Activated naive CD4-positive, alpha-beta T cell treated with anti-CD3 and anti-CD28 coated beads, Interleukin-2, amount 50 U/mL, for 24 hours (primary cell): ENCODE data around the gene MCF2L.

Source experiments
- H3K27ac Mint-ChIP-seq: one replicate; pipeline ENCODE4 v1.8.0; 2021; ENCODE audit warnings: mild to moderate bottlenecking, mixed read lengths
- H3K27me3 Mint-ChIP-seq: one replicate; pipeline ENCODE4 v1.8.0; 2021; ENCODE audit warnings: mixed read lengths
- H3K36me3 Mint-ChIP-seq: one replicate; pipeline ENCODE4 v1.8.0; 2021; ENCODE audit warnings: mixed read lengths
- H3K4me1 Mint-ChIP-seq: one replicate; pipeline ENCODE4 v1.8.0; 2021; ENCODE audit warnings: mixed read lengths
- H3K4me3 Mint-ChIP-seq: one replicate; pipeline ENCODE4 v1.8.0; 2021; ENCODE audit warnings: mild to moderate bottlenecking, mixed read lengths
- H3K9me3 Mint-ChIP-seq: one replicate; pipeline ENCODE4 v1.8.0; 2021; ENCODE audit warnings: mixed read lengths

MCF2L gene

DNA sequence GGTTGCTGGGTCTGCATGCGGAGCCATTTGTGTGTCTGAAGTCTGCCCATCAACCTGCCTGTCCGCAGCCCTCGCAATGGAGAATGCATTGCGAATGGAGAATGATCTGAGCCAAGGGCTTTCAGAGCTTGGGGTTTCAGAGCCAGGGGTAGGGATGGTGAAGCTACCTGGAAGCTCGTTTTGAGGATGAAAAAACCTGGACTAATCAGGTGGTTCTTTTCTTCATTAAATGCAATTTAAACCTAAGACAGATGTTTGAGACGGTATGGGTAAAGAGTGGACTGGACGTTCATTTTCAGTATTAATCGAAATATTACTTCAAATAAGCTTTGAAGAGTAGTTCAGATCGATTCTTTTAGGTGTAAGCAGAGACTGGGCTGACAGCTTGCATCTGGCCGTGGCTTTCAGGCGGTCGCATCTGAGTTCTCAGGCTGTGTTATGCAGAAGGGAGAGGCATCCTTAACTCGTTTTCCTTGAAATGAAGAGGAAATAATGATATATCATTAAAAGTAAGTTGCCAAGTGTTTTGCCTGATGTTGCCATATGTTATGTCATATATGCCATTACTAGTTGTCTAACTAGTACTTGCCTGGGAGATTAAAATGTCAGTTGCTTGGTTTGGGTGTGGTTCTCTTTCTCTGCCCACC is 801 bp downstream of the MCF2L start:
- Mint-ChIP-seq H3K4me1 (peaks cover 40% of the 10 kb centered on the region), H3K27ac (no peak overlapping the region)

DNA sequence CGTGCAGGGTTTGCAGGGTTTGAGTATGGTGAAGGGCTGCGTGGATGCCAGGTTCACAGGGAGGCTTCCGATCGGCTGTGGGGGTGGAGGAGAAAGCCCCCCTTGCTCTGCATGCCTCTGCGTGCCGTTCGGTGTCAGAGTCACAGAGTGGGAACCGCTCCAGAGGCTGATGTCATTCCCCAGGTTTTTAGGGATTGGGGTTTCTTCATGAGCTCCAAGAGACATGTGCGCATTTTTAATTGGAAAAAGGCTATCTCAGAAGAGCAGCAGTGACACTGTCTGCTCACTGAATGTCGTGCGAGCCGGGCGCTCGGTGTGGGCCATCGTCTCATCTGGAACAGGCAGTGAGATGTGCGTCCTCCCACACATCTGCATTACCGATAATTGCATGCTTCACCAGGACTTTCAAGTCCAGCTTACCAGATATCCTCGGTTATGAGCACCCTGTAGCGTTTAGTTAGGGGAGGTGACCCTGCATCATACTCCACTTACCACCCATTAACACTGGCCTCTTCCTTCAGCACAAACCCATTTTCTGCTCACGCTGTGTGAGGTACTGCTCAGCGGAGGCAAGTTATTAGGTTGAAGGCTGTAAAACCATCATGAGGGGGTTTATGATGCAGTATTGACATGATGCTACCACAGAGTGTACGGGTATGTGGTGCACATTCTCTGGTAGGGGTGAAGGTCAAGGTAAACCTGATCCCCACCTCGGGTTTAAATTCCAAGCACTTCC is 1.7 kb downstream of the MCF2L start:
- no peak overlapping the region for H3K27ac Mint-ChIP-seq
- H3K9me3 Mint-ChIP-seq: no peaks in the 10 kb centered on the region
- peak overlapping the region; percentile 93 for H3K4me3 Mint-ChIP-seq
- H3K27me3 Mint-ChIP-seq: no peaks in the 10 kb centered on the region
- H3K36me3 Mint-ChIP-seq: no peaks in the 10 kb centered on the region
- peaks cover 40% of the 10 kb centered on the region for H3K4me1 Mint-ChIP-seq

More for the DNA sequence above, 801 bp downstream of the MCF2L start:
- Mint-ChIP-seq H3K9me3 (no peaks in the 10 kb centered on the region), H3K36me3 (no peaks in the 10 kb centered on the region), H3K27me3 (no peaks in the 10 kb centered on the region), H3K4me3 (peak overlapping the region; percentile 93)

DNA sequence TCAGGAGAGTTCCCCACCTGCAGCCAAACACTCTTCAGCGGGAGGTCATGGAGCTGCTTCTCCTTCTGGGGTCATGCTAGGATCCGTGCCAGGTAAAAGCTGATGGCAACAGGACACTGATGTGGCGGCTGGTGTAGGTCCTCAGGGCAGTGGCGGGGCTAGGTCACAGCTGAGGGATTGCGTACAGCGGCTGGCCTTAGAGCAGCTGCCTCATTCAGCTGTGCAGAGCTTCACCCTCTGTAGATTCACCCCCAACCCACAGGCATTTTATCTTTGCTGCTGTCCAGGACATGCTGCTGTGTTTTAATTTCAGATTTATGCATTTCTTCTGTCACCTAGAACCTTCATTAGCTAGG is 2.3 kb downstream of the MCF2L start:
- no peak overlapping the region for H3K4me3 Mint-ChIP-seq
- no peaks in the 10 kb centered on the region for H3K27me3 Mint-ChIP-seq
- H3K27ac Mint-ChIP-seq: no peak overlapping the region
- H3K9me3 Mint-ChIP-seq: no peaks in the 10 kb centered on the region
- peaks cover 40% of the 10 kb centered on the region for H3K4me1 Mint-ChIP-seq
- H3K36me3 Mint-ChIP-seq: no peaks in the 10 kb centered on the region

GRCh38 chr13:112972258-112972657 is 3.2 kb downstream of the MCF2L start:
- Mint-ChIP-seq H3K4me3 (no peak overlapping the region), H3K27ac (no peak overlapping the region), H3K9me3 (no peaks in the 10 kb centered on the region), H3K27me3 (no peaks in the 10 kb centered on the region), H3K36me3 (peaks cover 2% of the 10 kb centered on the region), H3K4me1 (peaks cover 39% of the 10 kb centered on the region)

- Mint-ChIP-seq H3K36me3 (peaks cover 4% of the 10 kb centered on the region), H3K9me3 (no peaks in the 10 kb centered on the region), H3K4me1 (peaks cover 35% of the 10 kb centered on the region), H3K27ac (no peak overlapping the region), H3K27me3 (no peaks in the 10 kb centered on the region), H3K4me3 (no peak overlapping the region)
Measured at GRCh38 chr13:112972867-112973576, 4.0 kb downstream of the MCF2L start.

- H3K36me3 Mint-ChIP-seq: peaks cover 4% of the 10 kb centered on the region
- H3K9me3 Mint-ChIP-seq: no peaks in the 10 kb centered on the region
- no peak overlapping the region for H3K4me3 Mint-ChIP-seq
- no peaks in the 10 kb centered on the region for H3K27me3 Mint-ChIP-seq
- H3K4me1 Mint-ChIP-seq: peaks cover 33% of the 10 kb centered on the region
- no peak overlapping the region for H3K27ac Mint-ChIP-seq
Measured at GRCh38 chr13:112973577-112973951, 4.5 kb downstream of the MCF2L start.

- Mint-ChIP-seq H3K4me3 (no peak overlapping the region), H3K9me3 (no peaks in the 10 kb centered on the region), H3K4me1 (peaks cover 32% of the 10 kb centered on the region), H3K27me3 (no peaks in the 10 kb centered on the region), H3K27ac (no peak overlapping the region), H3K36me3 (peaks cover 4% of the 10 kb centered on the region)
Measured at GRCh38 chr13:112974125-112974524, 5.1 kb downstream of the MCF2L start.

GRCh38 chr13:112974671-112975070 is 5.7 kb downstream of the MCF2L start:
- no peaks in the 10 kb centered on the region for H3K9me3 Mint-ChIP-seq
- H3K27ac Mint-ChIP-seq: no peak overlapping the region
- H3K36me3 Mint-ChIP-seq: peaks cover 4% of the 10 kb centered on the region
- H3K4me1 Mint-ChIP-seq: peaks cover 26% of the 10 kb centered on the region
- H3K27me3 Mint-ChIP-seq: no peaks in the 10 kb centered on the region
- H3K4me3 Mint-ChIP-seq: no peak overlapping the region

DNA sequence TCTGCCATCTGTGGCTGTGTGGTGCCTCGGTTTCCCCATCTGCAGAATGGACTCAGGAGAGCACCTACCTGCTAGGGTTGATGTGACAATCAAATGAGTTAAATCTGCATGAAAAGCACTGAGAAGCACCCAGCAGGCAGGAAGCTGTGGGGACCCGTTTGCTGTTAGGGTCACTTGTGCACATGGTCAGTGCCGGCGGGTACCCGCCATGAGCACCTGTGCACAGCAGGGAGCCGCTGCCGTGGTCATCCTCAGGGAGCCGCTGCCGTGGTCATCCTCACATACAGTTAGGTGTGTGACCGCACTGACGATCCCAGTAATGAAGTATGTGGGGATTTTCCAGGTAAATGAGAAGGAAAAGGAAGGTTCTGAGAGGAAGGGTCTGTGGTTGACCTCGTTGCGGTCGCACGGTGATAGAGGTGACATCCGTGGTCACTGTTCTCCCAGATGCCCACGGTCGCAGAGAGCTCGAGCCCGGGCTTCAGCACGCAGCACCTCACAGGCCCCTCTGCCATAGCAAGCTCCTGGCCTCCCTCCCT is 6.5 kb downstream of the MCF2L start:
- H3K9me3 Mint-ChIP-seq: no peaks in the 10 kb centered on the region
- peaks cover 4% of the 10 kb centered on the region for H3K36me3 Mint-ChIP-seq
- H3K4me3 Mint-ChIP-seq: no peak overlapping the region
- H3K4me1 Mint-ChIP-seq: peaks cover 18% of the 10 kb centered on the region
- H3K27ac Mint-ChIP-seq: no peak overlapping the region
- no peaks in the 10 kb centered on the region for H3K27me3 Mint-ChIP-seq

DNA sequence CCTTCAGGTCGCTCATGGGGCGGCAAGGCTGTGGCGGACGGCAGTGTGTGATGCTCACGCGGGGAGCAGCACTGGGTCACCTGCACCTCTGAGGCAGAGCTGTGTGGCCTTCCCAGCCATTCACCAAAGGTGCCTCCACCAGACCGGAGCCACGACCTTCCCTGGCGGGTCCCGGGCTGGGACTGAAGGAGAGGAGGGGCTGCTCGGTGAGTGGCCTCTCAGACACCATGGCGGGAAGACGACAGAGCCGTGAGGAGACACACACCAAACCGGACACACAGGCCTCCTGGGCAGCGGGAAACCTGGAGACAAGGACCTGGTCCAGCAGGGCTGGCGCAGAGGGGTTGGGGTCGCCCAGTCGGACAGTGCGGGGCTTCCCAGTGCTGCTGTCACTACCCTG is 7.5 kb downstream of the MCF2L start:
- Mint-ChIP-seq H3K27ac (no peak overlapping the region), H3K27me3 (no peaks in the 10 kb centered on the region), H3K36me3 (peaks cover 4% of the 10 kb centered on the region), H3K9me3 (no peaks in the 10 kb centered on the region), H3K4me3 (no peak overlapping the region), H3K4me1 (peaks cover 15% of the 10 kb centered on the region)

DNA sequence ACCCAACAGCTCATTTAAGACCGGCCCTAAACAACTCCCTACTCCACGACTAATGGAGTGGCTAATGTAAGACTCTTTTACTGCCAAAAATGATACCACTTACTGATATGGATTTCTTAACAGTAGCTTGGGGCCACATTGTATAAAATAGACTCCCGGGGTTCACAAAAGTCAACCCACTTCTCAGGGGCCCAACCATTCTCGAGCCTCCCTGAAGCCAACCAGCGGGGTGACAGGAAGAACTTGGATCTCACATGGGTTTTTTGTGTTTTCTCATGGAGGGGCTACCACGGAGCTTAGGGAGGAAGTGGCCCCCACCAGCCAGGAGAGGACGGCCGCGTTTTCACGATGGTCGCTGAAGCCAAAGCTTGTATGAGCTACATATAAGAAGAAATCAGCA is 8.1 kb downstream of the MCF2L start:
- H3K4me1 Mint-ChIP-seq: peaks cover 9% of the 10 kb centered on the region
- peaks cover 4% of the 10 kb centered on the region for H3K36me3 Mint-ChIP-seq
- H3K4me3 Mint-ChIP-seq: no peak overlapping the region
- no peak overlapping the region for H3K27ac Mint-ChIP-seq
- no peaks in the 10 kb centered on the region for H3K27me3 Mint-ChIP-seq
- H3K9me3 Mint-ChIP-seq: no peaks in the 10 kb centered on the region

- Mint-ChIP-seq H3K4me1 (peaks cover 5% of the 10 kb centered on the region), H3K4me3 (no peak overlapping the region), H3K27ac (no peak overlapping the region), H3K36me3 (peaks cover 4% of the 10 kb centered on the region), H3K27me3 (no peaks in the 10 kb centered on the region), H3K9me3 (no peaks in the 10 kb centered on the region)
Measured at GRCh38 chr13:112977525-112977924, 8.5 kb downstream of the MCF2L start.

DNA sequence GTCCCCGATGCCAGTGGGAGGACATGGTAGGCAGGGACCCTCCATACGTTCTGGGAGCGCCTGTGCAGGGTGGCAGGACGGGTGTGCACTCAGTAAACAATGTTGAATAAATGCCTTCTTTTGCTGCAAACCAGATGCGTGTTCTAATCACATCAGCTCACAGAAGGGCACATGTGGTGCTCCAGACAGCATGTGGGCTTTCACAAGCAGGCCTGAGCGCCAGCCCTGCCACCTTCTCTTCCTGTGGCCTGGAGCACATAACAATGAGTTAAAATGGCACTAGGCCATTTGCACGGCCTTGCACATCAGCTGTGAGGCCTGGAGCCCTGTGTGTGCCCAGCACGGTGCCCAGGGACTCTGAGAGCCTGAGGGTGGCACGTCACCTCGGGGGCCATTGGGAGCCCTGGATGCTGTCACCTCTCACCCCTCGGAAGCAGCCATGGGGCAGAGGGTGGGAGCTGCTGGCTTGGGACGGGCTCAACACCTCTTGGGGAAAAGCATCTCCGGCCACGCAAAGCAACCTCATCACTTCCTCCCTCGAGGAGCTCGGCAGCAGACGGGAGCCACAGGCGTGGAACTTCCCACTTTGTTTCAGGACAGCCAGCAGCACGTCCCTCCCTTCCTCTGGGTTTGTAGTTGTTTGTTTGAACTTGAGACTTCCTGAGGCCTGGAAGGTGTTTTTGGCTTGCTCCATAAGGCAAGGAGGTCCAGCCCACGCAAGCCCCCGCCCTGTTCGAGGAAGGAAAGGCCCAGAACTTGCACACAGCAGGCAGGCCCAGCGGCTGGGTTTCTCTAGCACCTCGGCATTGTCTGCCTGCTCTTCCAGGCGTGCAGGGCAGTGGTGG is 9.8 kb downstream of the MCF2L start:
- Mint-ChIP-seq H3K4me3 (no peak overlapping the region), H3K36me3 (peaks cover 4% of the 10 kb centered on the region)

DNA sequence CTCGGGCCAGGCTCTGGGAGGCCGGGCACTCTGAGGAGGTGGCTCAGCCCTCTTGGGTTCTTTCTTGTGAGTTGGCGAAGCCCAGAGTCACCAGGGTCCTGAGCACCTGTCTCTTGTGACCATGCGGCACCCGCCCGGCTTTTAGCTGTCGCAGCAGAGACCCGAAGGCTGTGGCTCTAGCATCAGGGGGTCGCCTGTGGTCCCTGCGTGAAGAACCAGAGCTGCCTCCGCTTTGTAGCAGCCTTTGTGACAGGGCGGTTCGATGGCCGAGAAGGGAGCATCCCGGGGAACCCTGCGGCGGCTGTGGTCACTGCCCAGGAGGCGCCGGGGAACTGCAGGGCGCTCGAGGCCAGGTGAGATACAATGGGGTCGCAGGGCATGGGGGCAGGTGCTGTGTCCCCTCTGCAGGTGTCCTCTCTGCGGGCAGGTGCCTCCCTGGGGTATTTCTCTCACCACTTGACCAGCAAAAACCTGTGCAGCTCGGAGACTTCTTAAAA is 10.4 kb downstream of the MCF2L start:
- Mint-ChIP-seq H3K4me3 (no peak overlapping the region), H3K27me3 (no peaks in the 10 kb centered on the region), H3K9me3 (no peaks in the 10 kb centered on the region)

More for the DNA sequence above, 9.8 kb downstream of the MCF2L start:
- Mint-ChIP-seq H3K27ac (no peak overlapping the region), H3K9me3 (no peaks in the 10 kb centered on the region), H3K27me3 (no peaks in the 10 kb centered on the region), H3K4me1 (peaks cover 3% of the 10 kb centered on the region)

DNA sequence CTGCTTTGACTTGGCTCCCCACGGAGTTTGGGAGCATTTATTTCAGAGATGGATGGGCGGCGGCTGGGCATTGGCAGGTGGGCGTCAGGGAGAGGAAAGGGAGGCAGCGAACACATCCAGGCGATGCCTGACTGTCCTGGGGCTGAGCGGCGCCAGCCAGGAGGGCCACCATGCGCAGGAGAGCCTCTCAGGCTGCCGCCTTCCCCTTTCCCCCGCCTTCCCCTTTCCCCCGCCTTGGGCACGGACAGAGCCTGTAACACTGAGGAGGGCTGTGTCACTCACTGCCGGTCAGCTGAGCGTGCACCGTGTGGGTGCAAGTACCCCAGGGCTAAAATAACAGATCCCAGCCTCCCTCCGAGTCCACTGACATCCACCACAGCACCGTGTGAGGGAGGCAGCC is 11.4 kb downstream of the MCF2L start:
- Mint-ChIP-seq H3K4me1 (peaks cover 11% of the 10 kb centered on the region), H3K36me3 (peaks cover 4% of the 10 kb centered on the region), H3K9me3 (no peaks in the 10 kb centered on the region), H3K4me3 (no peak overlapping the region), H3K27me3 (no peaks in the 10 kb centered on the region), H3K27ac (no peak overlapping the region)

More for the DNA sequence above, 10.4 kb downstream of the MCF2L start:
- peaks cover 4% of the 10 kb centered on the region for H3K36me3 Mint-ChIP-seq
- H3K27ac Mint-ChIP-seq: no peak overlapping the region
- peaks cover 5% of the 10 kb centered on the region for H3K4me1 Mint-ChIP-seq
